GM12878 (cell line): ENCODE measurements around the gene KLF7. TPM values are rescaled to one million over a fixed set of nuclear protein-coding genes. Genes with fewer than 3 reads are reported as not detected.

Experiments used
- ATAC-seq: fragments of 200-7000 bp; cut with Tn5 transposase; 3 replicates; pipeline ENCODE4 v1.9.1; 2020; ENCODE audit warnings: mild to moderate bottlenecking, moderate library complexity
- BruUV-seq: library from RNA; stranded (reverse); fragments of 400-500 nt; replicated peaks from 2 replicates; lab custom pipeline; 2021; lab: Mats Ljungman, UMichigan
- CTCF ChIA-PET: fragments of 300-600 bp; sonication (Branson Sonifier 250); formaldehyde crosslinking; extraction: SDS; loops from one replicate; lab custom pipeline; 2021; ENCODE audit warnings: inconsistent platforms; lab: Yijun Ruan, JAX
- POLR2A ChIA-PET: fragments of 350-600 bp; formaldehyde crosslinking; extraction: SDS; loops from one replicate; lab custom pipeline; 2021; ENCODE audit warnings: inconsistent platforms; lab: Charles Lee
- RAD21 ChIA-PET: fragments of 300-600 bp; sonication (Branson Sonifier 250); formaldehyde crosslinking; loops from one replicate; lab custom pipeline; 2023; ENCODE audit warnings: antibody characterized with exemption; ENCODE audit not compliant: unreplicated experiment; lab: Charles Lee
- SMC1A ChIA-PET: fragments of 300-600 bp; sonication (Branson Sonifier 250); formaldehyde crosslinking; loops from one replicate; lab custom pipeline; 2023; ENCODE audit not compliant: unreplicated experiment, uncharacterized antibody; lab: Charles Lee
- DNase-seq: peaks from one replicate; pipeline ENCODE4 v3.0.0-alpha.2; 2011; ENCODE audit warnings: low read depth, low spot score
- FAIRE-seq: peaks from 3 replicates; lab custom pipeline; 2011; peaks lifted over from hg19 to GRCh38; lab: Jason Lieb, UNC
- H2AFZ ChIP-seq: 2 replicates; pipeline ENCODE4 v1.6.0; 2011; ENCODE audit warnings: low read depth, low read length, control low read depth; ENCODE audit not compliant: control insufficient read depth
- H3K27ac ChIP-seq: 2 replicates; pipeline ENCODE4 v1.5.1; 2011; ENCODE audit warnings: control low read depth; ENCODE audit not compliant: control insufficient read depth, insufficient read depth
- H3K27me3 ChIP-seq, 2 experiments: replicated peaks in 1 of 2; 2 replicates each; pipeline versions ENCODE4 v1.6.0 to v1.6.1; 2011; ENCODE audit warnings: low read length in 1 of 2; ENCODE audit not compliant: control insufficient read depth in 2 of 2, insufficient read depth in 2 of 2
- H3K36me3 ChIP-seq, 2 experiments: 2 replicates each; pipeline ENCODE4 v1.5.1; 2011; ENCODE audit warnings: low read length in 1 of 2; ENCODE audit not compliant: control insufficient read depth in 2 of 2, insufficient read depth in 2 of 2
- H3K4me1 ChIP-seq: 2 replicates; pipeline ENCODE4 v1.6.1; 2011; ENCODE audit warnings: mild to moderate bottlenecking, low read length, moderate library complexity, mixed read lengths; ENCODE audit not compliant: control insufficient read depth, insufficient read depth
- H3K4me2 ChIP-seq: 2 replicates; pipeline ENCODE4 v1.6.0; 2011; ENCODE audit warnings: control low read depth; ENCODE audit not compliant: control insufficient read depth, insufficient read depth
- H3K4me3 ChIP-seq: fragments of 200-600 bp; sonication (generic); 2 replicates; pipeline ENCODE4 v1.5.1; 2016
- H3K79me2 ChIP-seq: 2 replicates; pipeline ENCODE4 v1.6.0; 2011; ENCODE audit warnings: low read length; ENCODE audit not compliant: control insufficient read depth, insufficient read depth
- H3K9ac ChIP-seq: 2 replicates; pipeline ENCODE4 v1.8.0; 2011; ENCODE audit warnings: low read length, control low read depth, mixed read lengths; ENCODE audit not compliant: control insufficient read depth, insufficient read depth
- H3K9me3 ChIP-seq: replicated peaks from 3 replicates; pipeline ENCODE4 v1.5.1; 2011; ENCODE audit warnings: mild to moderate bottlenecking, low read length; ENCODE audit not compliant: control insufficient read depth, insufficient read depth
- H4K20me1 ChIP-seq: 2 replicates; pipeline ENCODE4 v1.6.0; 2011; ENCODE audit not compliant: control insufficient read depth, insufficient read depth
- CBX5 ChIP-seq: sonication (generic); IDR thresholded peaks from 2 replicates; pipeline ENCODE4 v1.6.1; 2016; ENCODE audit warnings: low read depth, moderate library complexity, mild to moderate bottlenecking, inconsistent platforms
- KLF5 ChIP-seq: fragments of 450-650 bp; IDR thresholded peaks from 2 replicates; pipeline ENCODE4 v1.6.1; 2014; ENCODE audit warnings: mild to moderate bottlenecking; ENCODE audit not compliant: partially characterized antibody
- SUPT20H ChIP-seq: IDR thresholded peaks from 2 replicates; pipeline ENCODE4 v1.6.1; 2011; ENCODE audit warnings: low read depth, mild to moderate bottlenecking, low read length, moderate library complexity, borderline replicate concordance; ENCODE audit not compliant: control insufficient read depth
- ZNF207 ChIP-seq: fragments of 450-650 bp; IDR thresholded peaks from 2 replicates; pipeline ENCODE4 v1.6.1; 2014; ENCODE audit warnings: antibody characterized with exemption, mild to moderate bottlenecking, borderline replicate concordance
- ZNF687 ChIP-seq: fragments of 450-650 bp; IDR thresholded peaks from 2 replicates; pipeline ENCODE4 v1.6.1; 2017; ENCODE audit warnings: mild to moderate bottlenecking, moderate library complexity
- WGBS: methylation state at CpG from one replicate; pipeline ENCODE4 v1.1.6; 2016; ENCODE audit warnings: low lambda C conversion rate; ENCODE audit not compliant: insufficient replicate concordance, insufficient coverage; ENCODE audit errors: missing lambda C conversion rate; 5-methylcytosine and 5-hydroxymethylcytosine counted together
- in situ Hi-C: fragments of 300-500 bp; cut with MboI; formaldehyde crosslinking; loops from 9 replicates; pipeline ENCODE4 v1.14.3; 2018; ENCODE audit warnings: mixed read lengths
- intact Hi-C: fragments of 100-400 bp; cut with micrococcal nuclease; formaldehyde crosslinking; loops from one replicate; pipeline ENCODE4 v1.14.2; 2022; ENCODE audit not compliant: unreplicated experiment
- polyA plus RNA-seq, 11 experiments: library from polyadenylated mRNA; depleted of rRNA in 4 of 11; unstranded in 6 of 11; stranded (reverse) in 5 of 11; fragments of >200 nt; fragmentation: Nextera tagmentation in 4 of 11; fragmentation: Illumina TruSeq in 1 of 11; extraction: Ambion mirVana in 4 of 11; extraction: Trizol in 1 of 11; gene quantifications; 1 replicate in 1 of 11; 2 replicates in 10 of 11; pipeline versions ENCODE4 v1.2.1 to v1.2.3, GENCODE V29; 2011 to 2016; ENCODE audit warnings: inconsistent platforms in 2 of 11, missing spikeins in 2 of 11, low read depth in 1 of 11
- total RNA-seq, 4 experiments: library from RNA; depleted of rRNA in 3 of 4; stranded (reverse); fragments of >200 nt in 3 of 4; fragmentation: Illumina TruSeq in 1 of 4; extraction: Trizol in 1 of 4; gene quantifications; 2 replicates each; pipeline versions ENCODE4 v1.2.1 to v1.2.3, GENCODE V29; 2013 to 2021
- TF ChIP-seq, protein P1 (sequence below): fragments of 150-350 bp; IDR thresholded peaks from 2 replicates; pipeline ENCODE4 v1.6.1; 2016; ENCODE audit warnings: low read depth, low read length

KLF7 gene
- total and polyA plus RNA-seq, 10 of the 15 experiments (the other 5 are each of a cell fraction or from before 2014, with no cell fraction given), result 2.4 to 24.8 (median 8.5) TPM

- no peak for TF ChIP-seq CBX5
- TF ChIP-seq KLF5, result no peak
- no peak for TF ChIP-seq ZNF207
- no peak for TF ChIP-seq ZNF687
- no peak for TF ChIP-seq SUPT20H
- TF ChIP-seq, protein P1, sequence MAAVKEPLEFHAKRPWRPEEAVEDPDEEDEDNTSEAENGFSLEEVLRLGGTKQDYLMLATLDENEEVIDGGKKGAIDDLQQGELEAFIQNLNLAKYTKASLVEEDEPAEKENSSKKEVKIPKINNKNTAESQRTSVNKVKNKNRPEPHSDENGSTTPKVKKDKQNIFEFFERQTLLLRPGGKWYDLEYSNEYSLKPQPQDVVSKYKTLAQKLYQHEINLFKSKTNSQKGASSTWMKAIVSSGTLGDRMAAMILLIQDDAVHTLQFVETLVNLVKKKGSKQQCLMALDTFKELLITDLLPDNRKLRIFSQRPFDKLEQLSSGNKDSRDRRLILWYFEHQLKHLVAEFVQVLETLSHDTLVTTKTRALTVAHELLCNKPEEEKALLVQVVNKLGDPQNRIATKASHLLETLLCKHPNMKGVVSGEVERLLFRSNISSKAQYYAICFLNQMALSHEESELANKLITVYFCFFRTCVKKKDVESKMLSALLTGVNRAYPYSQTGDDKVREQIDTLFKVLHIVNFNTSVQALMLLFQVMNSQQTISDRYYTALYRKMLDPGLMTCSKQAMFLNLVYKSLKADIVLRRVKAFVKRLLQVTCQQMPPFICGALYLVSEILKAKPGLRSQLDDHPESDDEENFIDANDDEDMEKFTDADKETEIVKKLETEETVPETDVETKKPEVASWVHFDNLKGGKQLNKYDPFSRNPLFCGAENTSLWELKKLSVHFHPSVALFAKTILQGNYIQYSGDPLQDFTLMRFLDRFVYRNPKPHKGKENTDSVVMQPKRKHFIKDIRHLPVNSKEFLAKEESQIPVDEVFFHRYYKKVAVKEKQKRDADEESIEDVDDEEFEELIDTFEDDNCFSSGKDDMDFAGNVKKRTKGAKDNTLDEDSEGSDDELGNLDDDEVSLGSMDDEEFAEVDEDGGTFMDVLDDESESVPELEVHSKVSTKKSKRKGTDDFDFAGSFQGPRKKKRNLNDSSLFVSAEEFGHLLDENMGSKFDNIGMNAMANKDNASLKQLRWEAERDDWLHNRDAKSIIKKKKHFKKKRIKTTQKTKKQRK, result no peak
- no peaks in the 10 kb centered on the region for H3K79me2 ChIP-seq
- WGBS, result 88% methylated on average over 4 of the region's 4 CpGs
- BruUV-seq, result no TSS peak
- no peak for ATAC-seq
- SMC1A ChIA-PET, result no interaction called here
- H3K27ac ChIP-seq, result no peak overlapping the region
- H3K4me2 ChIP-seq, result no peak overlapping the region
- no peaks in the 10 kb centered on the region for H3K4me1 ChIP-seq
- FAIRE-seq, result no peak
- H3K9me3 ChIP-seq, result no peaks in the 10 kb centered on the region
- no peaks in the 10 kb centered on the region for H3K27me3 ChIP-seq
- in situ Hi-C loops, result no loop called here
- intact Hi-C loops, result no loop called here
- POLR2A ChIA-PET, result no interaction called here
- RAD21 ChIA-PET, result no interaction called here
- H3K36me3 ChIP-seq, result no peaks in the 10 kb centered on the region; a peak in 1 of 4 replicates
- no peak overlapping the region for H3K4me3 ChIP-seq
- H4K20me1 ChIP-seq, result no peaks in the 10 kb centered on the region
- H2AFZ ChIP-seq, result no peak overlapping the region
- CTCF ChIA-PET, result interaction anchor here (0.5 kb wide), 1 partner anchor 1265 kb away, joined by 3 read pairs; no protein-coding TSS in a partner anchor
- DNase-seq, result no peak
- no peak overlapping the region for H3K9ac ChIP-seq
Measured at GRCh38 chr2:207111757-207112156, 54.0 kb downstream of the KLF7 start.
